GM13976 (cell line): ENCODE measurements around the gene PLIN4.

ENCODE experiments used
- DNase-seq: peaks from one replicate; pipeline ENCODE4 v3.0.0; 2012; ENCODE audit warnings: low spot score
- in situ Hi-C: fragments of 300-500 bp; cut with MboI; formaldehyde crosslinking; loops from one replicate; pipeline ENCODE4 v1.12.0; 2022; ENCODE audit warnings: low sequenced_read_pairs, mixed read lengths, inconsistent platforms; ENCODE audit not compliant: unreplicated experiment
- TF ChIP-seq, protein P1 (sequence below): IDR thresholded peaks from 2 replicates; pipeline ENCODE4 v1.5.1; 2012; ENCODE audit warnings: borderline replicate concordance, mild to moderate bottlenecking; ENCODE audit not compliant: insufficient read depth; ENCODE audit errors: extremely low read depth, missing control alignments, control extremely low read depth

PLIN4 gene

DNA sequence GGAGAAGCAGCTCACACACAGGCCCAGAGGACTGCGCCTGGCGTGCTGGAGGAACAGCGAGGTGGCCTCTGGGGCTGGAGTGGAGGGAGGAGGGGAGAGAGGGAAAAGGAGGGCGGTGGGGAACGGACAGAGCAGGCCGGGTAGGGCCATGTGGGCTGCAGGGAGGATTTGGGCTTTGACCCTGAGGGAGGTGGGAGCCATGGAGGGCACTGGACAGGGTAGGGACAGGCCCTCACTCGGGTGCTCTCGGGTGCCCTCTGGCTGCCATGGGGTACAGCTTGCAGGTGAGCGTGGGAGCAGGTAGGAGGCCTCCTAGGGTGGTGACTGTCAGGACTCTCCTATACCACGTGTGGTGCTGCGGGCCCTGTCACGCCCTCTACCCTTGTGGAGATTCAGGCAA is 22.8 kb downstream of the PLIN4 start:
- no peak for DNase-seq
- TF ChIP-seq, protein P1, sequence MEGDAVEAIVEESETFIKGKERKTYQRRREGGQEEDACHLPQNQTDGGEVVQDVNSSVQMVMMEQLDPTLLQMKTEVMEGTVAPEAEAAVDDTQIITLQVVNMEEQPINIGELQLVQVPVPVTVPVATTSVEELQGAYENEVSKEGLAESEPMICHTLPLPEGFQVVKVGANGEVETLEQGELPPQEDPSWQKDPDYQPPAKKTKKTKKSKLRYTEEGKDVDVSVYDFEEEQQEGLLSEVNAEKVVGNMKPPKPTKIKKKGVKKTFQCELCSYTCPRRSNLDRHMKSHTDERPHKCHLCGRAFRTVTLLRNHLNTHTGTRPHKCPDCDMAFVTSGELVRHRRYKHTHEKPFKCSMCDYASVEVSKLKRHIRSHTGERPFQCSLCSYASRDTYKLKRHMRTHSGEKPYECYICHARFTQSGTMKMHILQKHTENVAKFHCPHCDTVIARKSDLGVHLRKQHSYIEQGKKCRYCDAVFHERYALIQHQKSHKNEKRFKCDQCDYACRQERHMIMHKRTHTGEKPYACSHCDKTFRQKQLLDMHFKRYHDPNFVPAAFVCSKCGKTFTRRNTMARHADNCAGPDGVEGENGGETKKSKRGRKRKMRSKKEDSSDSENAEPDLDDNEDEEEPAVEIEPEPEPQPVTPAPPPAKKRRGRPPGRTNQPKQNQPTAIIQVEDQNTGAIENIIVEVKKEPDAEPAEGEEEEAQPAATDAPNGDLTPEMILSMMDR = no peak
- in situ Hi-C loops = no loop called here

GRCh38 chr19:4494691-4495064 is 23.6 kb downstream of the PLIN4 start:
- TF ChIP-seq, protein P1 = no peak
- no peak for DNase-seq
- in situ Hi-C loops = no loop called here

DNA sequence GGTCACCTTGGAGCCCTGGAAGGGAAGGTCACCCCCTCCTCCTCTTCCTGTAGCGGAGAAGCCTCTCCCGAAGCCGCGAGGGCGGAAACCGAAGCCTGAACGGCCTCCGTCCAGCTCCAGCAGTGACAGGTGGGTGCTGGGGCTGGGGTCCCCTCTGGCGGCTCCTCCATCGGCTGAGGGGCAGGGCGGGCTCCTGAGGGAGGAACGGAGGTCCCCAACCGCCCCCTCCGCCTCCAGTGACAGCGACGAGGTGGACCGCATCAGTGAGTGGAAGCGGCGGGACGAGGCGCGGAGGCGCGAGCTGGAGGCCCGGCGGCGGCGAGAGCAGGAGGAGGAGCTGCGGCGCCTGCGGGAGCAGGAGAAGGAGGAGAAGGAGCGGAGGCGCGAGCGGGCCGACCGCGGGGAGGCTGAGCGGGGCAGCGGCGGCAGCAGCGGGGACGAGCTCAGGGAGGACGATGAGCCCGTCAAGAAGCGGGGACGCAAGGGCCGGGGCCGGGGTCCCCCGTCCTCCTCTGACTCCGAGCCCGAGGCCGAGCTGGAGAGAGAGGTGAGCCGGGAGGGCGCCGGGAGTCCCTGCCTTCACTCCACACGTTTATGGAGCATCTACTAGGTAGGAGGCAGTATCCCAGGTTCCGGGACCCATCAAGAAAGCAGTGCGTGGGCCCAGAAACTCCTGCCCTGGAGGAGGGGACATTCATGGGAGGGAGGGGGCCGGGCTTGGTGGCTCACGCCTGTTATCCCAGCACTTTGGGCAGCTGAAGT is 24.2 kb downstream of the PLIN4 start:
- TF ChIP-seq, protein P1 = no peak
- no peak for DNase-seq
- in situ Hi-C loops = no loop called here

- in situ Hi-C loops = no loop called here
- DNase-seq = no peak
- TF ChIP-seq, protein P1 = no peak
Observed at GRCh38 chr19:4493104-4493928, 25.0 kb downstream of the PLIN4 start.

DNA sequence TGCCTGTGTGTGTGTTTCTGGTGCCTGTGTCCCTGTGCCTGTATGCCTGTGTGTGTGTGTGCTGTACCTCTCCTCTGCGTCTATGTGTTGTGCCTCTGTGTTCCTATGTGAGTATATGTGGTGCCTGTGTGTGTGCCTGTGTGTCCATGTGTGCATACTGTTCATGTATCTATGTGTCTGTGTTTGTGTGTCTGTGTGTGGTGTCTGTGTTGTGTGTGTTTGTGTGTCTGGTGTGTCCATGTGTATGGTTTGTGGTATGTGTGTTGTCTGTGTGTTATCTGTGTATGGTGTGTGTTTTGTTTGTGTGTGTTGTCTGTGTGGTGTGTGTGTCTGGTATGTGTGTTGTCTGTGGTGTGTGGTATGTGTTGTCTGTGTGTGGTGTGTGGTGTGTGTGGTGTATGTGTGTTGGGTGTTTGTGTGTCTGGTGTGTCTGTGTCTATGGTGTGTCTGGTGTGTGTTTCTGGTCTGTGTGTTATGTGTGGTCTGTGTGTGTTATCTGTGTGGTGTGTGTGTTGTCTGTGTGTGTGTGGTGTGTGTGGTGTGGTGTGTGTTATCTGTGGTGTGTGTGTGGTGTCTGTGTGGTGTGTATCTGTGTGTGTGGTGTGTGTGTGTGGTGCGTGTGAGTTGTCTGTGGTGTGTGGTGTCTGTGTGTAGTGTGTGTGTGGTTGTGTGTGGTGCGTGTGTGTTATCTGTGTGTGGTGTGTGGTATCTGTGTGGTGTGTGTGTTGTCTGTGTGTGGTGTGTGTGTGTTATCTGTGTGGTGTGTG is 25.8 kb downstream of the PLIN4 start:
- in situ Hi-C loops = no loop called here
- DNase-seq = no peak
- TF ChIP-seq, protein P1 = no peak

DNA sequence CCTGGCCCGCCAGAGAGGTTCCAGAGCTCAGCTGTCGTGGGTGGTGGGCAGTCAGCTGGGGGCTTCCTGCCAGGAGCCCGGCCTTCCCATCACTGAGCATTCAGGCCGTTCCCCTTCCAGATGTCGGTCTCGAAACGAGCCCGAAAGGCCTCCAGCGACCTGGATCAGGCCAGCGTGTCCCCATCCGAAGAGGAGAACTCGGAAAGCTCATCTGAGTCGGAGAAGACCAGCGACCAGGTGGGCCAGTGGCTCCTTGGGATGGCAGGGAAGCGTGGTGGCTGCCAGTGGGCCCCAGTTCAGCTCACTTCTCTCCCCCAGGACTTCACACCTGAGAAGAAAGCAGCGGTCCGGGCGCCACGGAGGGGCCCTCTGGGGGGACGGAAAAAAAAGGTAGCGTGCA is 26.8 kb downstream of the PLIN4 start:
- in situ Hi-C loops = no loop called here
- TF ChIP-seq, protein P1 = no peak

More for the DNA sequence above, 26.8 kb downstream of the PLIN4 start:
- DNase-seq = no peak
